HepG2 (cell line): ENCODE measurements around the gene ADGRB2. TPM values are rescaled to one million over a fixed set of nuclear protein-coding genes. Genes with fewer than 3 reads are reported as not detected.

Experiments
- CERS6 ChIP-seq: sonication (generic); formaldehyde crosslinking; IDR thresholded peaks from 2 replicates; pipeline ENCODE4 v1.5.0; 2020; ENCODE audit warnings: missing genetic modification reagents
- E2F2 ChIP-seq: sonication (generic); formaldehyde crosslinking; IDR thresholded peaks from 2 replicates; pipeline ENCODE4 v1.4.0; 2020; ENCODE audit warnings: missing genetic modification reagents, borderline replicate concordance
- ETS1 ChIP-seq: sonication (generic); formaldehyde crosslinking; IDR thresholded peaks from 2 replicates; pipeline ENCODE4 v1.4.0; 2020; ENCODE audit warnings: missing genetic modification reagents
- ETV6 ChIP-seq: sonication (generic); formaldehyde crosslinking; conservative IDR thresholded peaks from 2 replicates; pipeline ENCODE4 v1.4.0; 2020; ENCODE audit warnings: missing genetic modification reagents
- HES4 ChIP-seq: sonication (generic); formaldehyde crosslinking; IDR thresholded peaks from 2 replicates; pipeline ENCODE4 v1.9.0; 2021; ENCODE audit warnings: mild to moderate bottlenecking, missing genetic modification reagents, borderline replicate concordance
- IKZF1 ChIP-seq: fragments of 450-650 bp; IDR thresholded peaks from 2 replicates; pipeline ENCODE4 v1.7.1; 2016
- MIER2 ChIP-seq: IDR thresholded peaks from 2 replicates; pipeline ENCODE4 v1.6.1; 2016; ENCODE audit warnings: missing biosample characterization, missing genetic modification reagents
- MIXL1 ChIP-seq: IDR thresholded peaks from 2 replicates; pipeline ENCODE4 v1.6.1; 2016
- NR2F6 ChIP-seq, 2 experiments: IDR thresholded peaks; 2 replicates each; pipeline ENCODE4 v1.6.1; 2016; ENCODE audit warnings: antibody characterized with exemption in 1 of 2, mild to moderate bottlenecking in 1 of 2
- RARG ChIP-seq: sonication (generic); formaldehyde crosslinking; IDR thresholded peaks from 2 replicates; pipeline ENCODE4 v1.4.0; 2020; ENCODE audit warnings: low read depth, mild to moderate bottlenecking, missing genetic modification reagents
- RFX5 ChIP-seq: IDR thresholded peaks from 2 replicates; pipeline ENCODE4 v1.6.1; 2011; ENCODE audit warnings: low read depth, low read length, improper control_type of control experiment
- SAP130 ChIP-seq: IDR thresholded peaks from 2 replicates; pipeline ENCODE4 v1.6.1; 2016; ENCODE audit warnings: low read depth
- SRSF9 ChIP-seq: fragments of 200-400 bp; formaldehyde crosslinking; IDR thresholded peaks from 2 replicates; pipeline ENCODE4 v1.6.1; 2018; ENCODE audit warnings: borderline replicate concordance, mild to moderate bottlenecking, low read depth, low read length; ENCODE audit not compliant: insufficient read depth, poor library complexity, severe bottlenecking
- STAG1 ChIP-seq: sonication (generic); formaldehyde crosslinking; IDR thresholded peaks from 2 replicates; pipeline ENCODE4 v1.4.0; 2020; ENCODE audit warnings: missing genetic modification reagents
- TFE3 ChIP-seq: IDR thresholded peaks from 2 replicates; pipeline ENCODE4 v1.6.1; 2016
- ZBTB20 ChIP-seq: sonication (generic); formaldehyde crosslinking; IDR thresholded peaks from 2 replicates; pipeline ENCODE4 v1.8.1; 2023; ENCODE audit warnings: missing genetic modification reagents, low read depth, mild to moderate bottlenecking, borderline replicate concordance
- ZBTB34 ChIP-seq: sonication (generic); formaldehyde crosslinking; IDR thresholded peaks from 2 replicates; pipeline ENCODE4 v1.8.0; 2022; ENCODE audit warnings: mild to moderate bottlenecking, missing genetic modification reagents
- ZC3H13 ChIP-seq: sonication (generic); formaldehyde crosslinking; IDR thresholded peaks from 2 replicates; pipeline ENCODE4 v1.8.1; 2023; ENCODE audit warnings: mild to moderate bottlenecking, missing genetic modification reagents, moderate library complexity
- ZFP41 ChIP-seq: sonication (generic); formaldehyde crosslinking; IDR thresholded peaks from 2 replicates; pipeline ENCODE4 v1.4.0; 2020; ENCODE audit warnings: mild to moderate bottlenecking, missing genetic modification reagents, borderline replicate concordance
- ZNF160 ChIP-seq: sonication (generic); formaldehyde crosslinking; IDR thresholded peaks from 2 replicates; pipeline ENCODE4 v1.8.0; 2022; ENCODE audit warnings: mild to moderate bottlenecking, inconsistent platforms, missing genetic modification reagents
- ZNF446 ChIP-seq: sonication (generic); formaldehyde crosslinking; IDR thresholded peaks from 2 replicates; pipeline ENCODE4 v1.5.0; 2020; ENCODE audit warnings: mild to moderate bottlenecking, missing genetic modification reagents
- ZNF547 ChIP-seq: sonication (generic); formaldehyde crosslinking; IDR thresholded peaks from 2 replicates; pipeline ENCODE4 v1.5.1; 2020; ENCODE audit warnings: mild to moderate bottlenecking, missing genetic modification reagents
- ZNF75D ChIP-seq: sonication (generic); formaldehyde crosslinking; IDR thresholded peaks from 2 replicates; pipeline ENCODE4 v1.8.1; 2023; ENCODE audit warnings: missing genetic modification reagents, mild to moderate bottlenecking, borderline replicate concordance
- ZNF781 ChIP-seq: sonication (generic); formaldehyde crosslinking; IDR thresholded peaks from 2 replicates; pipeline ENCODE4 v1.5.1; 2020; ENCODE audit warnings: borderline replicate concordance, mild to moderate bottlenecking, missing genetic modification reagents; ENCODE audit errors: not compliant biosample characterization
- polyA plus RNA-seq, 8 experiments: library from polyadenylated mRNA; depleted of rRNA in 3 of 8; stranded (reverse) in 7 of 8; unstranded in 1 of 8; fragments of >200 nt; fragmentation: Illumina TruSeq in 4 of 8; extraction: Trizol in 4 of 8; gene quantifications; 2 replicates each; pipeline versions ENCODE4 v1.2.1 to v1.2.3, GENCODE V29; 2011 to 2016; ENCODE audit warnings: low read depth in 4 of 8, missing spikeins in 1 of 8, mixed read lengths in 1 of 8; ENCODE audit not compliant: insufficient read depth in 1 of 8
- total RNA-seq, 5 experiments: library from RNA; depleted of rRNA; stranded (reverse); fragments of >200 nt; fragmentation: Illumina TruSeq; extraction: Trizol; gene quantifications; 2 replicates each; pipeline ENCODE4 v1.2.3, GENCODE V29; 2016; ENCODE audit warnings: low read depth in 1 of 5

The ADGRB2 gene
- total and polyA plus RNA-seq, 2 of the 13 experiments (the other 11 are each of a cell fraction or from before 2014, with no cell fraction given) = 0.03 to 0.09 TPM

GRCh38 chr1:31723828-31724359, 40.2 kb downstream of the ADGRB2 start (continued):
- TF ChIP-seq HES4 (peak; percentile 62; the same call in 1 of the 2 replicates), ETV6 (0 out of 2 replicates have a peak, but pooled peaks have one; percentile 42), CERS6 (CRISPR knock-in tag) (no peak), STAG1 (CRISPR knock-in tag) (no peak), IKZF1 (no peak), ZFP41 (no peak), ZNF160 (peak; percentile 58; the same call in 1 of the 2 replicates), ZNF446 (CRISPR knock-in tag) (peak; percentile 43; the same call in 1 of the 2 replicates), MIXL1 (CRISPR knock-in tag) (peak; percentile 82; the same call in 1 of the 2 replicates), ZNF75D (CRISPR knock-in tag) (no peak), ZNF547 (CRISPR knock-in tag) (0 out of 2 replicates have a peak, but pooled peaks have one; percentile 30), NR2F6 (IDR thresholded peaks at IDR 0.05) (no peak), NR2F6 (CRISPR knock-in tag; IDR thresholded peaks at IDR 0.05) (peak; percentile 36; the same call in 1 of the 2 replicates), ZC3H13 (CRISPR knock-in tag) (peak; percentile 10; the same call in 1 of the 2 replicates), RFX5 (no peak), E2F2 (peak; percentile 57; the same call in 1 of the 2 replicates), ZBTB20 (CRISPR knock-in tag) (peak; percentile 39; the same call in 1 of the 2 replicates), MIER2 (CRISPR knock-in tag) (peak; percentile 98), ZNF781 (CRISPR knock-in tag) (no peak), ETS1 (0 out of 2 replicates have a peak, but pooled peaks have one; percentile 53), SAP130 (CRISPR knock-in tag) (peak; percentile 60), ZBTB34 (no peak), RARG (no peak), SRSF9 (no peak), TFE3 (CRISPR knock-in tag) (peak; percentile 83)
